8988T (cell line): ENCODE results near the gene CRABP2.

Experiments
- DNase-seq: peaks from one replicate; pipeline ENCODE4 v3.0.0; 2011

Gene CRABP2

DNA sequence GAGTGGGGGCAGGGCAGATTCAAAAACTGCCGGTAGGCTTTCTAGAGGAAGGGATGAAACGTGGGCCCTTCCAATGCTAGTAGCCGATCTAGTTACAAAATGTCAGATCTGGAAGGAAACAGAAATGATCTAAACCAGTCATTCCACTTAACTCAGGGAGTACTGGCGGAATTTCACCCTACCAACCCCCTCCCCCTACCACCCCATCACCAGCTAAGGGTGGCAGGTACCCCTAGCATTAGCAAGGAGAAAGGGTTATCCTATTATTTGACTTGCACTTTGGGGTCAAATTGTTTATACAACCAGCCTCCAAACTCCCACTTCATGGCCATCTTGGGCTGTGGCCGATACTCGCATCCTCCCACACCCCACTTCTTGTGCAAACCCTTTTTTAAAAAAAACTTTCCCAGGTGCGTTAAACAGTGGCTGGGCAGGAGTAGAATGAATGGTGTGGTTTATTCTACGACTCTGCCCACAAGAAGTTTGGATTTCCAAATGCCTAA is 36.1 kb upstream of the CRABP2 start:
- DNase-seq, result no peak

DNA sequence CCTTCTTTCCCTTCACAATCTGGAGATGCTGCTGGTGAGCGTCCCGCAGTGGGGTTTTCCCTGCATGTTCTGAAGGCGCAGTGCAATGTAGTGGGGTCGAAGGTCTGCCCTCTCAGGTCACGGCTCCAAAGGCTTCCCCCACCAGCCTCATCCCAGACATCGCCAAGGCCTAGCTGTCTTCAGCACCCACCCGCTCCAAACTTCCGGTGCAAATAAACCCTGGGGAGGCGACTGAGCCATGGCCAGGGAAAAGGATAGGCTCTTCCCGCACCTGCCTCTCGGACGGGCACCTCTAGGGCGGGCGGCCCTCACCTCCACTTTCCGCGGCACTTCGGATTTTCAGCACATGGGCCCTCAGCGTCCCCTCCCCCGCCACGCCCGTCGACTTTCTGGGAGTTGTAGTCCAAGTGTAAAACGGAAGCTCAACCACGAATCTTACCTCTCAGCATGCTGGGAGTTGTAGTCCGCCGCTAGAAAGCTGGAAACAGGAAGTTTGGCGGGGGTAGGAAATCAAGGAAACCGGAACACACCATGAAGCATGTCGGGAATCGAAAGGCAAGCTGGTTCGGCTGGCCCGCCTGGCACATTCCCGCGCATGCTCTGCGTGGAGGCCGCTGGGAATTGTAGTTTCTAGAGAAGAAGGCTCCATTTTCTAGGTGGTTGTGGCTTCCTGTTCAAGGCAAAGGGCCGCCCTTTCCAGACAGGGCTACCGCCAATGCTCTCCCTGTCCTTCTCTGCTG is 35.5 kb upstream of the CRABP2 start, which contains the start of gene MRPL24:
Gene MRPL24, minus strand, starts transcription at position 348 of the 740 bp plus-strand sequence. CDS start 2,384 bp downstream, outside the sequence.
- peak; percentile 79 for DNase-seq

DNA sequence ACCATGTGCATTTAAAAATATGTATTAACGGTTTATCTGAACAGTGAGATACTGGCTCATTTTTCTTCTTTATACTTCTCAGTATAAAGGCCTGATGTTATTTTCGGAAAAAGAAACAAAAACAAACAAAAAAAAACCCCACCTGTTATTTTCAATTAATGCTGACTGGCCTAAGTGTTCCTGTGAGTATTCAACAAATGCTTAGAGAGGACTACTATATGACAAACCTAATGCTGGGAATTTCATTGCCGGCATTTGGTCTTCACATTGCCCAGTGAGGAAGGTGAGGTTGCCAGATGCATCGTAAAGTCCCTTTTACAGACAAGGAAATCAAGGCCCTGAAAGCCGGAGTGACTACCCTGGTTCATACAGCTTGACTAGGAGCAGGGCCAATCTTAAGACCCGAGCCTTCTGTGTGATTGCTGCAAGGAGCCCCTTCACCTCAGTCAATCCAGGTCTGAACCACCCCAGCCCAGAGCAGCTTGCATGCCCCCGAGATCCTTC is 34.9 kb upstream of the CRABP2 start:
- DNase-seq, result no peak

DNA sequence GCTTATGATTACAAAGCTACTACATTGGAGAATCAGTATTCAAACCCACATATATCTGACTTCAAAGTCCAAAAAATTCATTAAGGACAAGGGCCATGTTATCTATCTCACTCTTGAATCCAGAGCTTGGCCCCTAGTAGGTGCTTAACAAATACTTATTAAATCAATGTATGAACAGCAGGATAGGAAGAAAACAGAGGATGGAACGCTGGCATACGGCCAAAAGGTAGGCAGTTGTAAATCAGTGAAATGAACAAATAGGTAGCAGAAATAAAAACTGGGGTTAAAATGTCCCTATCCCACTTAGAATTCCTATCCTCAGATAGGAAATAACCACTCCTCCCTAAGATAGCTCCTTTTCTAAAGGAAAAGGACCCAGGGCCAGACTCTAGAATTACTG is 33.5 kb upstream of the CRABP2 start:
- DNase-seq, result no peak

DNA sequence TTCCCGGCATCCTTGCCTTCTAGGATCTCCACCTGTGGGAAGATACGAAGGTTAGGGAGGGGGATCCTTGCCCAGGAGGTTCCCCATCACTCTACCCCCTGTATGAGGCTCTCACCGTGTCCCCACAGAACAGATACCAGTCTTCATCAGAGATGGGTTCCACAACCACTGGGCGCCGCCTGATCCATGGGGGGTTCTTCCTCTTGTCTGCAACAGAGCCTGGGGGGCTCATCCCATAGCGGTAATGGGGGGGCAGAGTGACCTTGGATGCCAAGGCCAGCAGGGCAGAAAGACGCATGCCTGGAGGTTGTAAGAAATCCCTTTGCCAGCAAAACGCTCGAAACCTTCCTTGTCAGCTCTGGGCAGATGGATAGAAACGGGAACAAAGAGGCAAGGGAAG is 33.0 kb upstream of the CRABP2 start:
- DNase-seq, result no peak

DNA sequence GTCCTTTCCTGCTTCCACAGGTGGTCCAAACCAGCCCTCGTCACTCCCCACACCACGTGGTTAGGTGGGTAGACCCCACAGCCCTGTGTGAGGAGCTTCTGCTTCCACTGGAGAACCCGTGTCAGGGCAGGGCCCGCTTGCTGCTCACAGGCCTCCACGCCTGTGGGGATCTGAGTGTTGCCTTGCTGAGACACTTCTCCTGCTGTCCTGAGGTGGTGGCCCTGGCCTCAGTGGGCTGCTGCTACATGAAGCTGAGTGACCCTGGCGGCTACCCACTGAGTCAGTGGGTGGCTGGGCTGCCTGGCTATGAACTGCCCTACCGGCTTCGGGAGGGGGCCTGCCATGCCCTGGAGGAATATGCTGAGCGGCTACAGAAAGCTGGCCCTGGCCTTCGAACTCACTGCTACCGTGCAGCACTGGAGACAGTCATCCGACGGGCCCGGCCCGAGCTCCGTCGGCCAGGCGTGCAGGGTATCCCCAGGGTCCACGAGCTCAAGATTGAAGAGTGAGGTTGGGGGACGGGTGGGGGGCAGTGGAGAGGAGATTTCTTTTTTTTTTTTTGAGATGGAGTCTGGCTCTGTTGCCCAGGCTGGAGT is 28.7 kb upstream of the CRABP2 start:
- no peak for DNase-seq

DNA sequence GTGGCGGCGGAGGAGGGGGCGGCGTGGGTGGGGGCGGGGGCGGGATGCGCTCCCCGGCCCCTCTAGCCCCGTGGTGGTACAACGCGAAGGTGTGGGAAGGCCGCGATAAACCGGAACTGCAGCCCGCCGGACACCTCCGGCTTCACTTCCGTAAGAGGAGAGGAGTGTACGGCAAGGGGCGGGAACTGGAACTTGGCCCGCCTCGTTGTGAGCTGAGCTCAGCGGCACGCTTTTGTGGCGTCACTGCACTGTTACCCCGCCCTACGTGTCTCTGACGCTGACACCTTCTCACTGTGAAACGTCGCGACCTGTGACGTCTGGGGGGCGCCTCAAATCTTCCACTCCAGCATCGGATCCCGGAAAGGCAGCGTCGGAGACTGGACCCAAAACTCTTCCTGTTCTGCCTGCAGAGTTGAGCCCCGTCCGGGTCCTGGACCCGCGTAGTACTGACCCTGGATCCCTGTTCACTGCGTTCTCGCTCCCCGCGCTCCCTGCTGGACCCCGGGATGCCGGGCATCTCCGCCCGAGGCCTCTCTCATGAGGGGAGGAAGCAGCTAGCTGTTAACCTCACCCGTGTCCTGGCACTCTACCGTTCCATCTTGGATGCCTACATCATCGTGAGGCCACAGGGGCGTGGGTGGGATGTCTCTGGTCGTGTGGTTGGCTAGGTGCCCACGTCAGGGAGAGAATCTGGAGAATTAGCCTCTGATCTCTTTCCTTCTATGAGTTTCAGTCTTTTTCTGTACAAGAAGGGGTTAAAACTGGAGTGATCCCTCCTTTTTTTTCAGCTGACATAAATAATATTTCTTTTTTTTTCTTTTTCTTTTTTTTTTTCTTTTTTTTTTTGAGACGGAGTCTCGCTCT is 23.4 kb upstream of the CRABP2 start, which contains the start of gene ISG20L2:
Gene ISG20L2, minus strand, starts transcription at position 168 of the 864 bp plus-strand sequence. CDS start 1,114 bp downstream, outside the sequence.
- peak; percentile 65 for DNase-seq

DNA sequence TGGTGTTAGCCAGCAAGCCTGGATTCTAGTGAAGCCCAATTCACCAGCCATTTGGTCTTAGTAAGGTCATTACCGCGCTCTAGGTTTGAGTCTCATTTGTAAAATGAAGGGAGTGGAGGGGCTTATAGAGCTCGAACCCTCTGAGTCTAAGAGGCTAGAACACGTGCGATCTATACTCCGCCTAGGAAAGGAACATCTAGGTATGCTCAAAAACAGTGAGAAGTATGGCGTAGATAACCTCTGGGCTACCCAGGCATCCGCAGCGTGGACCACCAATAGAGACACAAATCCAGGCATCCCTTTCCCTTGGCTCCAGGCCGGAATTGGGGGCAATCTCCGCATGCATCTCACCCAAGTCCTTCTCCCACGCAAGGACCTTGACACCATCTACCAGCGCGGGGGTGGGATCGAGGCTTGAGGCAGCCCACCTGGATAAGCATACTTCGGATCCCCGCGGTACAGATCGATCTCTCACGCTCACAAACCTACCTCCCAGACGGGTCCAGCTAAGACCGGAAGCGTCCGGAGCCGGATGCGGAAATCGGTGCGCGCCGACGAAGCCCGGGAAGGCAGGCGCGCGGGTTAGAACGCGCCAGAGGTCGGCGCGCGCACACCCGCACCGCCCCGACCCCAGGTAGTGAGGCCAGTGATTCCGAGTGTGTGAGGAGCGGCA is 22.7 kb upstream of the CRABP2 start, which contains the start of gene METTL25B:
Gene METTL25B, plus strand, starts transcription at position 544 of the 673 bp plus-strand sequence. CDS start 636 bp downstream, outside the sequence.
- no peak for DNase-seq

DNA sequence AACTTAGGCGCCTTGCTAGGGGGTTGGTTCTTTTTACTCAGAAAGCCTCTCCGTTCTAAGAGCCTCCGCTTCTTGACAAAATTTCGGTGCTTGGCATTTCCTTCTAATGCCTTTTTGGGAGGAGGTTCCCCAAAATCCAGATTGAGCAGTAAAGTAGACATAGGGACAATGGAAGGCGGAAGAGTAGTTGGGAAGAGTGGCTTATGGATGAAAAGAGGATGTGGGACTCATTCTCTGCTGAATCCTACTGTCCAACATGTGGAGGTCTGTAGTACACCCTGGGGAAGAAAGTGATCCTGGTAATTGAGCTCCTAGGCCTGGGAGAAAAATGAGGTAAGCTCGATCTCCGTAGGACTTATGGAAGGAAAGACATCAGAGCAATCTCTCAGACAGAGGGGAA is 22.1 kb upstream of the CRABP2 start:
- no peak for DNase-seq

DNA sequence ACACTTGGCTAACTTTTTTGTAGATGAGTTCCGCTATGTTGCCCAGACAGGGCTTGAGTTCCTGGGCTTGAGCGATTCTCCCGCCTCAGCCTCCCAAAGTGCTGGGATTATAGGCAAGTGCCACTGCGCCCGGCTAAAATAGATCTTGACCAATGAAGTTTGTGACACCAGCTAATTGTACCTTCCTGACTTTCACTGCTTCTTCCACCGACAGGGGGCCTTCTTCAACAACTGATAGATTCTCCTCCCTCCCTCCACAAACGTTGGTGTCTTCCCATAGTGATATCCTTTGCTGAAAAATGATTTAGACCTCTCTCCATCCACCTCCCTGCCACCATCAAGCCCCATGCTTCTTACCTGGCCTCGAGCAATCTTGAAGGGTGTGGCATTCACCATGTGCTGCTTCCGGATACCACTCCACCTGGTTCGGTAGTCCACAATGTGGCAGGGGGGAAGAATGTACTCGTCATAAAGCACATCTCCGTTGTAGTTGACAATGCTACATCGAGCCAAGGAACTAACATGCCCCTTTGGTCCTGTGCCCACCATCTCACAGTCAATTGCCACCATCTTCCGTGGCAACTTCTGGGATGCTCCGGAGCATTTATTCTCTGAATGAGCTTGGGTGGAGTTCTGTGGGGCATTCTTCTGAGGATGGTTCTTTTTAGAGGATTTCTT is 21.3 kb upstream of the CRABP2 start:
- DNase-seq, result no peak

DNA sequence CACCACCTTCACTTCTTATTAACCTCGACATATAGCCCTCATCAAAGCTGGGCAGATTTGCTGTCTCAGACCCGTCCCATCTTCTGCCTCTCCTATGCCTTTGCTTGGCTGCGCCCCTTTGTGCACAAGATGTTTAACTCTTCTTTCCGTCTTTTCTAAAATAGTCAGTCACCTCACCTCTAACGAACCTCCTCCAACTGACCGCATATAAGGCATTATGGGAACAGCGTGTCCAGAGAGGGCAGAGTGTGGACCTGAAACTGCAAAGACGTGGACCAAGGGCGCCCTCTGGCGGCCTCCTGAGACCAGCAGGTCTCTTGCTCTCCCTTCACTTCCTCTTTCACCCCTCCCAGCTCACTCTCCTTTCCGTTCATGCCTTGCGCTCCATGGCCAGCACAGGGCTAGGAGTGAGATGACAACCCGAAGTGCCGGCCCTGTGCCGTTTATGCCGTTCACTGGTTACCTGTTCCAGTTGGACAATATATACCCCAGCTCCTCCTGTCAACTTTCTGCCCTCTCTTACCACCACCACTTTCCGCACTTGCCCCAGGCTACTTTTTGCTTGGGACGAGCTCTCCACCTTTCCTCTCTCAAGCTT is 20.4 kb upstream of the CRABP2 start:
- peak; percentile 66 for DNase-seq

DNA sequence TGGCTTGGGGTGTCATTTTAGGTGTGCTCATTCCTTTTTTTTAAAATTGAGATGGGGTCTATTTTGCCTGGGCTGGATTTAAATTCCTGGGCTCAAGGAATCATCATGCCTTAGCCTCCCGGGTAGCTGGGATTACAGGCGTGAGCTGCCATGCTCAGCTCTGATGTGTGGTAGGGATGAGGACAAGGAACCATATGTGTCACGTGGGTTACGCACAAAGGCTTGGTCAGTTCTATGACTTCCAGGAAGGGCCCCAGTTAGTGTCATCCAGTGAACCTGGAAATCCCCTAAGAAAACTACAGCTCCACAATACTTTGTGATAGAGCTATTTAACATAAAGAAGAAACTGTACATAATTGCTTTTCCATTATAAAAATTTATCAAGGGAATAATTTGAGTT is 16.2 kb upstream of the CRABP2 start:
- no peak for DNase-seq

DNA sequence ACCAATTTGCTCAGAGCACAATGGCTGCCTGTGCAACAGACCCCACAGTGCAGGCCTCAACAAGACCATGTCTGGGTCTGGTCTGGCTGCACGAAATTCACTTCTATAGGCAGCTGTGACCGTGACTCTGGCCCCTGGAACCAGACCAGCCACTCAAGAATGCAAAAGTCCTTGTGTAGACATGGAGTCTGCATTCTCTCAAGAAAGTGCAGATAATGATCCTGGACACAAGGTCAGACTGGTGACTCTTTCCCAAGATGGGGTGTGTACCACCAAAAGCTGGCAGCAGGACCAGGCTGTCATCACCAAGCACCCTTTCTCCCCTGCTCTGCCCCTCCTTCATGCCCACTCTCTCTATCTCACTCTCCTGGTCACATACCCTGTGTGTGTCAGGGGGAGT is 15.7 kb upstream of the CRABP2 start:
- DNase-seq, result no peak

DNA sequence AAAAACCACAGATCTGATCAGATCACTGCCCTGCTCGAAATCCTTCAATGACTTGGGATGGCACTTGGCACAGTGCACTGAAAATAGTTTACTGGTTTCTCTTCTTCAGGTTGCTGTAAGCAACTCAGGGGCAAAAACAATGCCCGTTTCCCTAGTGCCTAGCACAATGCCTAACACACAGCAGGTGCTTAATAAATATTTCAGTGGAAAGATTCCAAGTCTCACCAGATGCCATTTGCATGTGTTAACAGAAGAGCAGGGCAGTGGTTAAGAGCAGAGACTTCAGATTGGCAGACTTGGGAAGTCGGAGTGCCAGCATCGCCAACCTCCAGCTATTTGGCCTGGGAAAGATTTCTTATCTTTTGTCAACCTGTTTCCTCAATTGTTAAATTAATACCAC is 12.0 kb upstream of the CRABP2 start:
- DNase-seq, result no peak

DNA sequence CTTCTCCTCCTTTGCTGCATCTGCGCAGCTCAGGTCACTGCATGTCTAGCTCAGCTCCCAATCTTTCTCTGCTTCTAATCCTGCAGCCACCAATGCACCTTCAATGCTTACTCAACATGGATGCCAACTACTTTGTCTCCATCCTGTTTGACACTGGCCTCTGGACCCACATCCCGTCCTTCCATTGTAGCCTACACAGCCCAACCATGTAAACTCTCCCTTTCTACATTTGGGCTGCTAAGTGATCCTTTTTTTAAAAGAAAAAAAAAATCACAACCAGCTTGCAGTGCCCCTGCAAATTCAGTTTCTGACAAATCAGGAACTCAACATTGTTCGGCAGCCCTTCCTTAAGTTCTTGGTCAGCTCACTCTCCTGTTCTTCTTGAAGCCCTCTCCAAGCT is 9.4 kb upstream of the CRABP2 start:
- no peak for DNase-seq

DNA sequence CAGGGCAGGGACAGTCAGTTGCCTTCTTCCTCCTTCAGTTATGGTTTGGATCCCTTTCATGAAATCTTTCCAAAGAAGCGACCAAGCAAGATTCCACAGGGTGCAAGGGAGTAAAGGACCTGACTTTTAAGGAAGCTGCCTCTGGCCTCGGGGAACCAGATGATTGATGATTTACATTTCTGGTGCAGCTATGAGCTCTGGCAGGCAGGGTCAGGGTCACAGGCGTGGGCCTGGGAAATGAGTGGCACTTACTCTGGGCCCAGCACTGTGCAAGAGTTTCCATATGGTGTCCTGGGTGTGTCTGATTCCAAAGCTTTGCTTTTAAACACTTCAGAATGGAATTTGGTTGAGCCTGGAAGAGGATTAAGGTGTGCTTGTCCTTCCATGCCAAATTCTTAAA is 7.2 kb upstream of the CRABP2 start:
- no peak for DNase-seq

DNA sequence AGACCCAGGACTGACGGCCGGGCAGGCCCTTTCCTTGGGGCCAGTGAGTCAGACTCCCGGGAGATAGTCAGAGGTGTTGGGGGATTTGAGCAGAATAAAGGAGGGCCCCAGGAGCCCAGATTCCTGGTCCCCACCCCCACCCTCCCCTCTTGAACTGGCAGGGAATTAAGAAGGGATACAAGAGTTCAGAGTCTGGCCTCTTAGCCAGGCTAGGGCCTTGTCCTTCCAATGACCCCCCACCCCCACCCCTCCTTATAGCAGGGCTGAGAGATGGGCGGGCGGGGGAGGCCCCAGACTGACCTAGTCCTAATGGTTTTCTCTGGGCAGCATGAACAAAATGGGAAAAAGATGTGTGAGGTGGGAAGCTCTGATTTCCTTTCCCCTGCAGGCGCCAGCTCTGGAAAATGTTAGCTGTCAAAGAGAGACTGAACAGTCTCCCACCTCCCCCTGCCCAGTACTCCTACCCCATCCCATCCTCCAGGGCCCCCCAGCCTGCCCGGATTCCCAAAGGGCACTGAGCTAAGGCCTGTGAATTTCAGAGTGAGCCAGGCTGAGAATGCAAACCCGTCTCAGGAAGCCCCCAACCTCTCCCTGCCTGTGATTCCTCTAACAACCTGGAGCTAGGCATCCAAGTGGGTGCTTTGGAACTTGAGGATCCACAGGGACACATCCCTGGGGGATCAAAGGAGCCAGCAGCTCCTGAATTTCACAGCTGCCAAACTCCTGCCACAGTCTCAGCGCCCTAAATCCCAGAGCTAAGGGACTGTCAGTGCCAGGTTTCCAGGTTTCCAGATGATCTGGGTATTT is 5.8 kb upstream of the CRABP2 start:
- DNase-seq, result no peak

DNA sequence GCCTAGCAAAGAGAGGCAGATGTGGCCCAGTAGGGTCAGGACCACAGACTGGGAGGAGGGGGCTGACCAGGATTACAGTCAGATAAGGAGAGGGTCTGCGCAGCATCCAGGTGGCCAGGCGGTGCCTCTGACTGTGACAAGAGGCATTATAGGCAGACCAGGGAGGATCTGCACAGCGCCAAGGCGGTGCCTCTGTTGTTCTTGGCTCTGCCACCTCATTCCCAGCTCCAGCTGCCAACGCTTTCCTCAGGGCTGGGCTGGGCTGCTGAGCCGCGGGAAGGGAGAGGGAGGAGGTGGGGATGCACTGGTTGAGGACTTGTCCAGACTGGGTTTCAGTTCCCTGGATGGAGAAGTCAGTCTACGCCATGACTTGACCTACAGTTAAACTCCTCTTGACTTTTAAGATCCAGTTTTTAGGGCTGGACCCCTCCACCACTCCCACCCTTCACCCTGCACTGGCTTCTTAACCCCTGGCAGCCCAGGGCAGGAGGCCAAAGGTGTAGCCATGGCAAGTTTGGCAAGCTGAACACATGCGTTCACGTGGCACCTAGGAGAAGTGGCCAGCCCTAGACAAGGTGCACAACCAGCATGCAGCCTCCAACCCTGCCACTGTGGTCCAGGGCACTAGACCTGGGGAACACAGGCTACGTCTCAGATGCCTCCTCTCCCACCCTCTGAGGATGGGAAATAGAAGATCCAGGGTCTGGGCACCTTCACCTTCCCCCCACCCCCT is 4.5 kb upstream of the CRABP2 start:
- DNase-seq, result no peak

DNA sequence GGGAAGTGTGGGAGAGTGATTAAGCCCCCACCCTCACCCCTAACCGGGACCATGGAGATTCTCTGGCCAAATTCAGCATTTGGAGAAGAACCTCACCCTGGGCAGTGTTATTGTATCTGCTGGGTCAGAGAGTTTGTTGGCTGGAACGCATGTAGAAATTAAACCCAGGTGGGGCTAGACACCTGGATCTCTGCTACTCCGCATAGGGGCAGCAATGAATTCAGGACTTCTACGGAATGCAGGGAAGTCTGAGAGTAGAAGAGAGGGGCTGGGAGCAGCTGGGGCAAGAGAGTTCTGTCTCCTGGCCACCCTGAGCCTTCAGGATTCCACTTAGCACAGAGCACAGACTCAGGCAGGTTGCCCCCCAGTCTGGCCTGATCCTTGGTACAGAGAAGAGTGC is 3.6 kb upstream of the CRABP2 start:
- DNase-seq, result no peak

DNA sequence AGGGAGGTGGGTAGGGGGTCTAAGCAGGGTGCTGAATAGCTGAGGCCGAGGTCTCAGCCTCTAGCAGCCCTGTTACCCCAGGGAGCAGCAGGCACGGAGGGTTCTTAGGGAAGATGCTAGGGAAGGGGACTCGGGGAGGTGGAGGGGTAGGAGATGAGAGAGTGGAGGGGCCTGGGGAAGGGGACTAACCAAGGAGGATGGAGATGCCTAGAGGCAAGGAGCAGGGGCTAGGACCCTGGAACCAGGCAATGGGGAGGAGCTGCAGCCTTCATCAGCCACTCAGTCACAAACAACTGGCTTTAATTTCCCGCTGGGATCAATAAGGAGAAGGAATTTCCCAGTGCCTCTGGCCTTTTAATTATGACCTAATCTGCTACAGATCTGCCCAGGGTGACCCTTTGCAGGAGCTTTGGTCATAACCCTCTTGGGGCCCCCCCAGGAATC is 2.9 kb upstream of the CRABP2 start:
- no peak for DNase-seq
